MCF 10A (cell line): Measurements from ENCODE around the gene ADD1. TPM values are rescaled to one million over a fixed set of nuclear protein-coding genes. Genes with fewer than 3 reads are reported as not detected.

Experiments used
- BruUV-seq: library from RNA; stranded (reverse); fragments of 400-500 nt; replicated peaks from 2 replicates; lab custom pipeline; 2021; lab: Mats Ljungman, UMichigan
- CTCF ChIA-PET: fragments of 300-600 bp; sonication (Branson Sonifier 250); formaldehyde crosslinking; extraction: SDS; loops from one replicate; lab custom pipeline; 2021; ENCODE audit warnings: antibody characterized with exemption, inconsistent platforms; lab: Yijun Ruan, JAX
- POLR2A ChIA-PET: fragments of 300-600, 350-650 bp; sonication (Branson Sonifier 250); formaldehyde crosslinking; extraction: SDS; loops from one replicate; lab custom pipeline; 2020; ENCODE audit warnings: antibody characterized with exemption, inconsistent platforms; lab: Yijun Ruan, JAX
- DNase-seq: peaks from one replicate; pipeline ENCODE4 v3.0.0-alpha.2; 2018; ENCODE audit not compliant: unreplicated experiment
- H3K27ac Mint-ChIP-seq: one replicate; pipeline ENCODE4 v1.8.0; 2022; ENCODE audit warnings: mild to moderate bottlenecking, low read depth, mixed read lengths; ENCODE audit not compliant: unreplicated experiment
- H3K27me3 Mint-ChIP-seq: one replicate; pipeline ENCODE4 v1.8.0; 2022; ENCODE audit warnings: mixed read lengths; ENCODE audit not compliant: insufficient read depth, unreplicated experiment
- H3K36me3 Mint-ChIP-seq: one replicate; pipeline ENCODE4 v1.8.0; 2022; ENCODE audit warnings: mild to moderate bottlenecking, moderate library complexity, mixed read lengths; ENCODE audit not compliant: insufficient read depth, unreplicated experiment
- H3K4me1 Mint-ChIP-seq: one replicate; pipeline ENCODE4 v1.8.0; 2022; ENCODE audit warnings: mixed read lengths; ENCODE audit not compliant: insufficient read depth, unreplicated experiment
- H3K4me3 Mint-ChIP-seq: one replicate; pipeline ENCODE4 v1.8.0; 2022; ENCODE audit warnings: mild to moderate bottlenecking, moderate library complexity, mixed read lengths; ENCODE audit not compliant: unreplicated experiment
- H3K9me3 Mint-ChIP-seq: one replicate; pipeline ENCODE4 v1.8.0; 2022; ENCODE audit warnings: mixed read lengths; ENCODE audit not compliant: unreplicated experiment
- CTCF ChIP-seq: fragments of 200-600 bp; IDR thresholded peaks from one replicate; pipeline ENCODE4 v1.8.0; 2022; ENCODE audit warnings: antibody characterized with exemption, mild to moderate bottlenecking; ENCODE audit not compliant: unreplicated experiment
- intact Hi-C: fragments of 100-400 bp; cut with micrococcal nuclease; formaldehyde crosslinking; loops from 2 replicates; pipeline ENCODE4 v1.14.1; 2022
- total RNA-seq: library from RNA; stranded (reverse); gene quantifications from 2 replicates; pipeline ENCODE4 v1.2.3, GENCODE V29; 2022

ADD1 gene
- total RNA-seq, 1 experiment from 2014 or later: 131 TPM

- ChIA-PET CTCF (interaction anchor here (0.6 kb wide), 1 partner anchor 417 kb away, joined by 3 read pairs; no protein-coding TSS in a partner anchor), POLR2A (interaction anchor here (0.7 kb wide), 1 partner anchor 233 kb away, joined by 3 read pairs; no protein-coding TSS in a partner anchor)
- no peak for DNase-seq
- intact Hi-C loops: no loop called here
- Mint-ChIP-seq H3K9me3 (no peaks in the 10 kb centered on the region), H3K36me3 (peaks cover 67% of the 10 kb centered on the region), H3K4me3 (no peak overlapping the region), H3K4me1 (peaks cover 6% of the 10 kb centered on the region), H3K27ac (no peak overlapping the region), H3K27me3 (no peaks in the 10 kb centered on the region)
- TF ChIP-seq CTCF: no peak
- no TSS peak for BruUV-seq
These were observed 38.7 kb downstream of the ADD1 start for GRCh38 chr4:2882341-2882740.

- peaks cover 63% of the 10 kb centered on the region for H3K36me3 Mint-ChIP-seq
- no peak overlapping the region for H3K27ac Mint-ChIP-seq
- BruUV-seq: no TSS peak
- H3K4me1 Mint-ChIP-seq: no peaks in the 10 kb centered on the region
- ChIA-PET POLR2A (interaction anchor here (1.0 kb wide), 1 partner anchor 123 kb away, joined by 3 read pairs; no protein-coding TSS in a partner anchor), CTCF (interaction anchor here (1.0 kb wide), 1 partner anchor 28 kb away, joined by 4 read pairs; no protein-coding TSS in a partner anchor)
- H3K4me3 Mint-ChIP-seq: no peak overlapping the region
- H3K9me3 Mint-ChIP-seq: no peaks in the 10 kb centered on the region
- intact Hi-C loops: no loop called here
- no peak for DNase-seq
- H3K27me3 Mint-ChIP-seq: no peaks in the 10 kb centered on the region
- no peak for TF ChIP-seq CTCF
These were observed 42.5 kb downstream of the ADD1 start for GRCh38 chr4:2886161-2886560.

- no peak for TF ChIP-seq CTCF
- ChIA-PET POLR2A (interaction anchor here (1.0 kb wide), 1 partner anchor 124 kb away, joined by 3 read pairs; no protein-coding TSS in a partner anchor), CTCF (interaction anchor here (1.0 kb wide), 1 partner anchor 28 kb away, joined by 4 read pairs; no protein-coding TSS in a partner anchor)
- no peak overlapping the region for H3K27ac Mint-ChIP-seq
- H3K36me3 Mint-ChIP-seq: peaks cover 63% of the 10 kb centered on the region
- H3K27me3 Mint-ChIP-seq: no peaks in the 10 kb centered on the region
- no peaks in the 10 kb centered on the region for H3K9me3 Mint-ChIP-seq
- DNase-seq: no peak
- BruUV-seq: no TSS peak
- intact Hi-C loops: no loop called here
- no peak overlapping the region for H3K4me3 Mint-ChIP-seq
- H3K4me1 Mint-ChIP-seq: no peaks in the 10 kb centered on the region
These were observed 43.0 kb downstream of the ADD1 start for GRCh38 chr4:2886622-2887021.

GRCh38 chr4:2887343-2887742 is 43.7 kb downstream of the ADD1 start:
- H3K27ac Mint-ChIP-seq: no peak overlapping the region
- BruUV-seq: no TSS peak
- DNase-seq: no peak
- POLR2A ChIA-PET: interaction anchor here (1.0 kb wide), 1 partner anchor 52 kb away, joined by 3 read pairs; no protein-coding TSS in a partner anchor
- H3K4me1 Mint-ChIP-seq: no peaks in the 10 kb centered on the region
- peaks cover 60% of the 10 kb centered on the region for H3K36me3 Mint-ChIP-seq
- no peaks in the 10 kb centered on the region for H3K27me3 Mint-ChIP-seq
- H3K9me3 Mint-ChIP-seq: no peaks in the 10 kb centered on the region
- CTCF ChIA-PET: interaction anchor here (0.7 kb wide), 1 partner anchor 160 kb away, joined by 3 read pairs; no protein-coding TSS in a partner anchor
- no peak for TF ChIP-seq CTCF
- no peak overlapping the region for H3K4me3 Mint-ChIP-seq
- intact Hi-C loops: no loop called here
